ENCODE data around the gene NBEAL1.
"Not testable (repeated sequence)": the region's sequence is repeated elsewhere in the genome, so short reads cannot be mapped to it uniquely, and the experiment has no call there.

Gene NBEAL1

DNA sequence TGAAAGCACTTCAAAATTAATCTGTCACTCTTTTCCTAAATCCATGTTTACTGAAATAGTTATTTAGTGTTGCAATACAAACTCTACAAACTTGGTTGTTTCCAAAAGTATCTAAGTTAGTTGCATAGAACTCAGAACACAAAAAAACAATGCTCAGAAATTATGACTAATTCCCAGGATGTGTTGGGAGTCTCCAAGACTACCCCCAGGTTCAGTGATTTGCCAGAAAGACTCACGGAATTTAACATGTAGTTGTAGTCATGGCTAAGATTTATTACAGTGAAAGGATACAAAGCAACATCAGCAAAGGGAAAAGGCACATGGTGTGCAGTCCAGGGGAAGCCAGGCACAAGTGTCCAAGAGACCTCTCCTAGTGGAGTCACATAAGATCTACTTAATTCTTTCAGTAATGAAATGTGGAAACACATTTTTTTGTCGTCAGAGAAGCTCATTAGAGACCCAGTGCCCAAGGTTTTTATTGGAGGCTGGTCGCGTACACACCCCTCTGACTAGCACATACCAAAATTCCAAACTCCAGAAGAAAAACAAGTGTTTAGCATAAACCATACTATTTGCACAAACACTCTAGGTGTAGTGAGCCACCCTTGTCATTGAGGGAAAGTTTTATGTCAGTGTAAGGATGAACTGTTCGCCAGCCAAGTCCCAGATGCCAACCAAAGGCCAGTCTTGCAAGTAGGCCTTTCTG is 180.8 kb downstream of the NBEAL1 start:
- in situ Hi-C loops (cut with HindIII; ENCODE audit: low pct_ligation_motif_present, low sequenced_read_pairs), result no loop called here
- Histone ChIP-seq H3K27me3 (replicated peaks) (no peaks in the 10 kb centered on the region), H3K27ac (no peak overlapping the region), H3K36me3 (replicated peaks) (peaks cover 21% of the 10 kb centered on the region), H3K4me3 (ENCODE audit: low read depth, low read length) (no peak overlapping the region)
- DNase-seq, result no peak
- TF ChIP-seq, protein P1, sequence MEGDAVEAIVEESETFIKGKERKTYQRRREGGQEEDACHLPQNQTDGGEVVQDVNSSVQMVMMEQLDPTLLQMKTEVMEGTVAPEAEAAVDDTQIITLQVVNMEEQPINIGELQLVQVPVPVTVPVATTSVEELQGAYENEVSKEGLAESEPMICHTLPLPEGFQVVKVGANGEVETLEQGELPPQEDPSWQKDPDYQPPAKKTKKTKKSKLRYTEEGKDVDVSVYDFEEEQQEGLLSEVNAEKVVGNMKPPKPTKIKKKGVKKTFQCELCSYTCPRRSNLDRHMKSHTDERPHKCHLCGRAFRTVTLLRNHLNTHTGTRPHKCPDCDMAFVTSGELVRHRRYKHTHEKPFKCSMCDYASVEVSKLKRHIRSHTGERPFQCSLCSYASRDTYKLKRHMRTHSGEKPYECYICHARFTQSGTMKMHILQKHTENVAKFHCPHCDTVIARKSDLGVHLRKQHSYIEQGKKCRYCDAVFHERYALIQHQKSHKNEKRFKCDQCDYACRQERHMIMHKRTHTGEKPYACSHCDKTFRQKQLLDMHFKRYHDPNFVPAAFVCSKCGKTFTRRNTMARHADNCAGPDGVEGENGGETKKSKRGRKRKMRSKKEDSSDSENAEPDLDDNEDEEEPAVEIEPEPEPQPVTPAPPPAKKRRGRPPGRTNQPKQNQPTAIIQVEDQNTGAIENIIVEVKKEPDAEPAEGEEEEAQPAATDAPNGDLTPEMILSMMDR (IDR thresholded peaks at IDR 0.05; ENCODE audit: low read depth, low read length, missing control alignments), result no peak

- in situ Hi-C loops (cut with HindIII; ENCODE audit: low pct_ligation_motif_present, low sequenced_read_pairs), result no loop called here
- TF ChIP-seq, protein P1 (IDR thresholded peaks at IDR 0.05; ENCODE audit: low read depth, low read length, missing control alignments), result no peak
- no peak overlapping the region for H3K27ac ChIP-seq
- H3K27me3 ChIP-seq (replicated peaks), result no peaks in the 10 kb centered on the region
- DNase-seq, result no peak
- H3K36me3 ChIP-seq (replicated peaks), result peaks cover 12% of the 10 kb centered on the region
- no peak overlapping the region for H3K4me3 ChIP-seq (ENCODE audit: low read depth, low read length)
Observed at GRCh38 chr2:203200866-203201265, 186.2 kb downstream of the NBEAL1 start.

DNA sequence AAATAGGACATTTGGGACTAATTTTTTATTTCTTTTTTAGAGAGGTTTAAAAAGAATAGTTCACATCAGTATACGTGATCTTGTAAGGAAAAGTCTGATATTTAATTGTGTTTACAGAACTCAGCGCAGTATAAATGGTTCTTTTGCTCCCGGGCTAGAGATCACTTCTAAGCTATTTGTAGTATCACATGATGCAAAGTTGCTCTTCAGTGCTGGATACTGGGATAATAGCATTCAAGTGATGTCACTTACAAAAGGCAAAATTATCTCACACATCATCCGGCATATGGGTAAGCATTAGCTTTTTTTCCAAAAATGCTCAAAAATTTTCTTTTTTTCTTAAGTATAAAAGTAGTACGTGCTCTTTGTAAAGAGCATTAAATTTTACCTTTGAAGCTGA is 186.8 kb downstream of the NBEAL1 start:
- TF ChIP-seq, protein P1 (IDR thresholded peaks at IDR 0.05; ENCODE audit: low read depth, low read length, missing control alignments), result no peak
- H3K36me3 ChIP-seq (replicated peaks), result peaks cover 9% of the 10 kb centered on the region
- no peaks in the 10 kb centered on the region for H3K27me3 ChIP-seq (replicated peaks)
- no peak overlapping the region for H3K4me3 ChIP-seq (ENCODE audit: low read depth, low read length)
- H3K27ac ChIP-seq, result no peak overlapping the region
- no peak for DNase-seq
- in situ Hi-C loops (cut with HindIII; ENCODE audit: low pct_ligation_motif_present, low sequenced_read_pairs), result no loop called here

DNA sequence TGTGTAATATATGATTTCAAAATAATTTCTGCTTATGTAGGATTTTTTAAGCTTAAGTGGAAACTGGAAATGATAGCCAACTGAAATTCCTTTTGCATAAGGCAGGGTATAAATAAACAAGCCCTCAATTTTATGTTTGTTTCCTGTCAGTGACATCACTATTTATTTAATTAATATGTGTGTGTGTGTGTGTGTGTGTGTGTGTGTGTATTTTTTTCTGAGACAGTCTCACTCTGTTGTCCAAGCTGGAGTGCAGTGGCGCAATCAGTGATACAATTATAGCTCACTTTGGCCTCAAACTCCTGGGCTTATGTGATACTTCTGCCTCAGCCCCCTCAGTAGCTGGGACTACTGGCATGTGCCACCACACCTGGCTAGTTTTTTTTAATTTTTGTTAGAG is 194.9 kb downstream of the NBEAL1 start:
- Histone ChIP-seq H3K4me3 (ENCODE audit: low read depth, low read length) (no peak overlapping the region), H3K27ac (no peak overlapping the region), H3K27me3 (replicated peaks) (no peaks in the 10 kb centered on the region), H3K36me3 (replicated peaks) (peaks cover 9% of the 10 kb centered on the region)
- in situ Hi-C loops (cut with HindIII; ENCODE audit: low pct_ligation_motif_present, low sequenced_read_pairs), result no loop called here
- TF ChIP-seq, protein P1 (IDR thresholded peaks at IDR 0.05; ENCODE audit: low read depth, low read length, missing control alignments), result no peak
- no peak for DNase-seq

DNA sequence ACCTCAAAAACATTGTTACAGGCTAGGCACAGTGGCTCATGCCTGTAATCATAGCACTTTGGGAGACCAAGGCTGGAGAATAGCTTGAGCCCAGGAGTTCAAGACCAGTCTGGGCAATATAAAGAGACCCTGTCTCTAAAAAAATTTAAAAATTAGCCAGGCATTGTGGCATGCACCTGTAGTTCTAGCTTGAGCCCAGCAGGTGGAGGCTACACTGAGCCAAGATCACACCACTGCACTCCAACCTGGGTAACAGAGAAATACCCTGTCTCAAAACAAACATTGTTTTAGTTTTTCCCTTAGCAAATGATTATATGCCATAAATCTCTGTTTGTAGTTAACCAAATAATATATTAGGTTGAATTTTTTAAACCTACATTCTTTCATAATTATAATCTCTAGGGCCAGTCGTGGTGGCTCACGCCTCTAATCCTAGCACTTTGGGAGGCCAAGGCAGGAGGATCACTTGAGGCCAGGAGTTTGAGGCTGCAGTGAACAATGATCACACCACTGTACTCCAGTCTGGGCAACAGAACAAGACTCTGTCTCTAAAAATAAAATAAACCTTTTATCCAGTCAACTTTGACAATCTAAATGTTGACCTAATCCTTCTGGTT is 210.9 kb downstream of the NBEAL1 start:
- TF ChIP-seq, protein P1 (IDR thresholded peaks at IDR 0.05; ENCODE audit: low read depth, low read length, missing control alignments), result peak; percentile 79
- peak; percentile 25 for DNase-seq
- in situ Hi-C loops (cut with HindIII; ENCODE audit: low pct_ligation_motif_present, low sequenced_read_pairs), result no loop called here

DNA sequence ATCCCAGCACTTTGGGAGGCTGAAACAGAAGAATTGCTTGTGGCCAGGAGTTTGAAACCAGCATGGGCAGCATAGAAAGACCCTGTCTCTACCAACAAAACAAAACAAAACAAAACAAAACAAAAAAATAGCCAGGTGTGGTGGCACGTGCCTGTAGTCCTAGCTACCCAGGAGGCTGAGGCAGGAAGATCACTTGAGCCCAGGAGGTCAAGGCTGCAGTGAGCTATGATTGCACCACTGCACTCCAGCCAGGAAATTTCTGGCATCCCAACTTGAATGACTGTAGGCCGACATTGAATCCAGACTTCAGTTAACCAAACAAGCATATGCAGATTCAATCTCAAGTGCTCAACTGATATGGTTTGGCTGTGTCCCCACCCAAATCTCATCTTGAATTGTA is 215.0 kb downstream of the NBEAL1 start:
- H3K27me3 ChIP-seq (replicated peaks); H3K36me3 ChIP-seq (replicated peaks); H3K27ac ChIP-seq; H3K4me3 ChIP-seq (ENCODE audit: low read depth, low read length); DNase-seq; in situ Hi-C loops (cut with HindIII; ENCODE audit: low pct_ligation_motif_present, low sequenced_read_pairs): not testable (repeated sequence)

More for the DNA sequence above, 210.9 kb downstream of the NBEAL1 start:
- Histone ChIP-seq H3K27me3 (replicated peaks) (no peaks in the 10 kb centered on the region), H3K27ac (no peak overlapping the region), H3K36me3 (replicated peaks) (peaks cover 2% of the 10 kb centered on the region), H3K4me3 (ENCODE audit: low read depth, low read length) (no peak overlapping the region)

Data from brain microvascular endothelial cell (primary cell).